SK-N-SH (cell line): ENCODE results near the gene BTRC. TPM values are rescaled to one million over a fixed set of nuclear protein-coding genes. Genes with fewer than 3 reads are reported as not detected.

Experiments used
- CTCF ChIA-PET: fragments of 300-600, 350-600 bp; formaldehyde crosslinking; extraction: SDS; loops from one replicate; lab custom pipeline; 2021; lab: Yijun Ruan, JAX
- POLR2A ChIA-PET: fragments of 350-600 bp; sonication (Branson Sonifier 250); formaldehyde crosslinking; extraction: SDS; loops from one replicate; lab custom pipeline; 2020; ENCODE audit warnings: antibody characterized with exemption, inconsistent platforms; lab: Yijun Ruan, JAX
- DNase-seq: peaks from one replicate; pipeline ENCODE4 v3.0.0; 2012
- H2AFZ ChIP-seq: fragments of 200-600 bp; sonication (generic); 2 replicates; pipeline ENCODE4 v1.8.1; 2016; ENCODE audit warnings: antibody characterized with exemption, mild to moderate bottlenecking, low read depth
- H3F3A ChIP-seq: fragments of 200-600 bp; sonication (generic); replicated peaks from 2 replicates; pipeline ENCODE3; 2016; ENCODE audit warnings: antibody characterized with exemption, mild to moderate bottlenecking; ENCODE audit not compliant: insufficient read depth
- H3K27ac ChIP-seq, 2 experiments: fragments of 200-500 bp in 1 of 2; fragments of 200-600 bp in 1 of 2; sonication (Bioruptor generic) in 1 of 2; sonication (generic), shearing (Covaris generic) in 1 of 2; 2 replicates each; pipeline versions ENCODE4 v1.5.1 to v1.6.1; 2014 to 2016; ENCODE audit warnings: low read depth in 2 of 2, inconsistent platforms in 1 of 2, low read length in 1 of 2, mild to moderate bottlenecking in 1 of 2, mixed read lengths in 1 of 2
- H3K27me3 ChIP-seq: fragments of 200-600 bp; sonication (generic), shearing (Covaris generic); 2 replicates; pipeline ENCODE4 v1.6.1; 2016; ENCODE audit warnings: mixed run types; ENCODE audit not compliant: insufficient read depth
- H3K36me3 ChIP-seq, 2 experiments: fragments of 200-500 bp in 1 of 2; fragments of 200-600 bp in 1 of 2; sonication (Bioruptor generic) in 1 of 2; sonication (generic) in 1 of 2; replicated peaks in 1 of 2; 2 replicates each; pipeline versions ENCODE3 to v1.5.1; 2014 to 2016; ENCODE audit warnings: low read length in 1 of 2, mild to moderate bottlenecking in 1 of 2; ENCODE audit not compliant: insufficient read depth in 2 of 2, control insufficient read depth in 1 of 2
- H3K4me1 ChIP-seq, 2 experiments: fragments of 200-500 bp in 1 of 2; fragments of 200-600 bp in 1 of 2; sonication (Bioruptor generic) in 1 of 2; sonication (generic), shearing (Covaris generic) in 1 of 2; 2 replicates each; pipeline versions ENCODE4 v1.5.1 to v1.6.1; 2014 to 2016; ENCODE audit warnings: low read depth in 1 of 2, low read length in 1 of 2, mixed run types in 1 of 2; ENCODE audit not compliant: insufficient read depth in 2 of 2, control insufficient read depth in 1 of 2
- H3K4me2 ChIP-seq: fragments of 200-600 bp; sonication (generic), shearing (Covaris generic); 2 replicates; pipeline ENCODE4 v1.6.1; 2017; ENCODE audit warnings: mixed run types
- H3K4me3 ChIP-seq, 2 experiments: fragments of 200-500 bp in 1 of 2; fragments of 200-600 bp in 1 of 2; sonication (Bioruptor generic) in 1 of 2; sonication (generic), shearing (Covaris generic) in 1 of 2; 2 replicates each; pipeline versions ENCODE4 v1.5.1 to v1.8.1; 2014 to 2016; ENCODE audit warnings: low read depth in 2 of 2, inconsistent platforms in 1 of 2, low read length in 1 of 2, mild to moderate bottlenecking in 1 of 2, mixed read lengths in 1 of 2, moderate library complexity in 1 of 2
- H3K79me2 ChIP-seq: fragments of 200-600 bp; sonication (generic); 2 replicates; pipeline ENCODE4 v1.8.1; 2017; ENCODE audit warnings: mild to moderate bottlenecking; ENCODE audit not compliant: insufficient read depth
- H3K9ac ChIP-seq: fragments of 200-600 bp; sonication (generic); 2 replicates; pipeline ENCODE4 v1.6.1; 2017; ENCODE audit warnings: mixed run types
- H3K9me2 ChIP-seq: fragments of 200-600 bp; sonication (generic); 2 replicates; pipeline ENCODE4 v1.6.1; 2017; ENCODE audit warnings: mixed run types
- H3K9me3 ChIP-seq: fragments of 200-600 bp; sonication (generic); 2 replicates; pipeline ENCODE4 v1.6.1; 2017; ENCODE audit warnings: mixed run types, mild to moderate bottlenecking, moderate library complexity
- H4K20me1 ChIP-seq: fragments of 200-600 bp; sonication (generic); 2 replicates; pipeline ENCODE4 v1.6.1; 2017; ENCODE audit warnings: mild to moderate bottlenecking, mixed run types; ENCODE audit not compliant: insufficient read depth
- CTCF ChIP-seq: fragments of 200-600 bp; sonication (generic); IDR thresholded peaks from 2 replicates; pipeline ENCODE4 v1.6.1; 2017; ENCODE audit warnings: antibody characterized with exemption, mild to moderate bottlenecking, moderate library complexity
- EP300 ChIP-seq, 2 experiments: IDR thresholded peaks; 2 replicates each; pipeline versions ENCODE4 v1.4.0 to v1.6.1; 2012; ENCODE audit warnings: borderline replicate concordance in 1 of 2, low read depth in 1 of 2, low read length in 1 of 2
- EZH2phosphoT487 ChIP-seq: fragments of 200-600 bp; sonication (generic); IDR thresholded peaks from 2 replicates; pipeline ENCODE4 v1.6.1; 2017; ENCODE audit warnings: low read depth, mixed run types, mild to moderate bottlenecking, antibody characterized with exemption, moderate library complexity, borderline replicate concordance
- FOSL2 ChIP-seq: IDR thresholded peaks from 2 replicates; pipeline ENCODE4 v1.4.0; 2012; ENCODE audit warnings: low read depth, mild to moderate bottlenecking, moderate library complexity, borderline replicate concordance
- FOXM1 ChIP-seq: IDR thresholded peaks from 2 replicates; pipeline ENCODE4 v1.4.0; 2012; ENCODE audit warnings: low read depth, mild to moderate bottlenecking
- GATA2 ChIP-seq: sonication (generic); formaldehyde crosslinking; IDR thresholded peaks from 2 replicates; pipeline ENCODE4 v1.5.0; 2020; ENCODE audit warnings: mild to moderate bottlenecking, missing genetic modification reagents
- JUND ChIP-seq: IDR thresholded peaks from 2 replicates; pipeline ENCODE4 v1.4.0; 2012
- MAX ChIP-seq: IDR thresholded peaks from 2 replicates; pipeline ENCODE4 v1.4.0; 2012; ENCODE audit warnings: low read depth
- MEF2A ChIP-seq: IDR thresholded peaks from 2 replicates; pipeline ENCODE4 v1.4.0; 2012; ENCODE audit warnings: low read depth, borderline replicate concordance
- NFIC ChIP-seq: IDR thresholded peaks from 2 replicates; pipeline ENCODE4 v1.4.0; 2012; ENCODE audit warnings: borderline replicate concordance
- NRF1 ChIP-seq: IDR thresholded peaks from 2 replicates; pipeline ENCODE4 v1.6.1; 2012; ENCODE audit warnings: low read depth, mild to moderate bottlenecking, low read length
- POLR2AphosphoS5 ChIP-seq: IDR thresholded peaks from 2 replicates; pipeline ENCODE4 v1.6.1; 2012; ENCODE audit warnings: low read depth, low read length
- RAD21 ChIP-seq: IDR thresholded peaks from 2 replicates; pipeline ENCODE4 v1.6.1; 2012; ENCODE audit warnings: mild to moderate bottlenecking, low read length
- RCOR1 ChIP-seq: fragments of 150-350 bp; IDR thresholded peaks from 2 replicates; pipeline ENCODE4 v1.6.1; 2017; ENCODE audit warnings: antibody characterized with exemption, low read length
- RXRA ChIP-seq: IDR thresholded peaks from 2 replicates; pipeline ENCODE4 v1.4.0; 2012; ENCODE audit warnings: low read depth, mild to moderate bottlenecking, borderline replicate concordance
- SMC3 ChIP-seq: IDR thresholded peaks from 2 replicates; pipeline ENCODE4 v1.6.1; 2012; ENCODE audit warnings: low read depth, low read length, improper control_type of control experiment
- TAF1 ChIP-seq: IDR thresholded peaks from 2 replicates; pipeline ENCODE4 v1.6.1; 2012; ENCODE audit warnings: low read depth, mild to moderate bottlenecking, low read length, moderate library complexity, borderline replicate concordance
- TCF12 ChIP-seq: IDR thresholded peaks from 2 replicates; pipeline ENCODE4 v1.4.0; 2012
- TEAD4 ChIP-seq: IDR thresholded peaks from 2 replicates; pipeline ENCODE4 v1.4.0; 2012; ENCODE audit warnings: mild to moderate bottlenecking, borderline replicate concordance; ENCODE audit not compliant: insufficient read depth
- USF1 ChIP-seq: IDR thresholded peaks from 2 replicates; pipeline ENCODE4 v1.4.0; 2012; ENCODE audit warnings: low read depth, borderline replicate concordance
- YY1 ChIP-seq: IDR thresholded peaks from 2 replicates; pipeline ENCODE4 v1.4.0; 2012; ENCODE audit warnings: low read depth, mild to moderate bottlenecking
- ZBTB33 ChIP-seq: IDR thresholded peaks from 2 replicates; pipeline ENCODE4 v1.4.0; 2012; ENCODE audit warnings: low read depth, borderline replicate concordance
- WGBS: methylation state at CpG from one replicate; pipeline ENCODE4 v1.1.6; 2017; ENCODE audit warnings: low lambda C conversion rate; 5-methylcytosine and 5-hydroxymethylcytosine counted together
- polyA plus RNA-seq, 3 experiments: library from polyadenylated mRNA; depleted of rRNA; stranded (reverse); fragments of >200 nt; gene quantifications; 2 replicates each; pipeline ENCODE4 v1.2.3, GENCODE V29; 2012

Gene BTRC
- polyA plus RNA-seq, 1 of the 3 experiments (the other 2 are of a cell fraction) = 6.5 TPM

- H3K4me2 ChIP-seq = no peak overlapping the region
- H4K20me1 ChIP-seq = no peaks in the 10 kb centered on the region
- CTCF ChIA-PET = interaction anchor here (0.7 to 10.1 kb wide), 11 partner anchors 10 to 344 kb away, joined by 3 to 58 read pairs (median 4); no protein-coding TSS in a partner anchor
- no peak for DNase-seq
- H3K36me3 ChIP-seq = peaks cover 0 to 21% of the 10 kb centered on the region in 2 experiments
- TF ChIP-seq GATA2 (CRISPR knock-in tag) (no peak), RAD21 (no peak), ZBTB33 (no peak), FOSL2 (no peak), USF1 (no peak), YY1 (no peak), TEAD4 (no peak), FOXM1 (no peak), JUND (no peak), POLR2AphosphoS5 (no peak), EP300 (IDR thresholded peaks at IDR 0.05; ENCODE audit: borderline replicate concordance in 1 of 2, low read depth in 1 of 2, low read length in 1 of 2) (no peak)
- no peaks in the 10 kb centered on the region for H3K9me3 ChIP-seq
- peaks cover 0 to 50% of the 10 kb centered on the region in 2 experiments; a peak in 1 of 4 replicates for H3K4me1 ChIP-seq
- H2AFZ ChIP-seq = no peak overlapping the region
- no peaks in the 10 kb centered on the region for H3K79me2 ChIP-seq
- H3F3A ChIP-seq = no peaks in the 10 kb centered on the region
- no peaks in the 10 kb centered on the region for H3K9me2 ChIP-seq
- H3K27me3 ChIP-seq = no peaks in the 10 kb centered on the region
- peak overlapping the region in 1 of 2 experiments; percentile 95; a peak in 1 of 4 replicates for H3K27ac ChIP-seq
- POLR2A ChIA-PET = no interaction called here
- 100% methylated on average over 2 of the region's 2 CpGs for WGBS
- no peak overlapping the region for H3K9ac ChIP-seq
- H3K4me3 ChIP-seq = no peak overlapping the region
Measured at GRCh38 chr10:101558204-101558603, 204.2 kb downstream of the BTRC start.

GRCh38 chr10:101558671-101559595 is 205.0 kb downstream of the BTRC start:
- H3K27me3 ChIP-seq = no peaks in the 10 kb centered on the region
- H3K4me2 ChIP-seq = no peak overlapping the region
- POLR2A ChIA-PET = no interaction called here
- no peak overlapping the region for H3K4me3 ChIP-seq
- H3K27ac ChIP-seq = peak overlapping the region in 1 of 2 experiments; percentile 95; a peak in 2 of 4 replicates
- H2AFZ ChIP-seq = no peak overlapping the region
- no peaks in the 10 kb centered on the region for H3K9me3 ChIP-seq
- H4K20me1 ChIP-seq = no peaks in the 10 kb centered on the region
- no peaks in the 10 kb centered on the region for H3F3A ChIP-seq
- H3K9me2 ChIP-seq = no peaks in the 10 kb centered on the region
- CTCF ChIA-PET = interaction anchor here (0.7 to 10.1 kb wide), 12 partner anchors 9 to 345 kb away, joined by 3 to 58 read pairs (median 4); no protein-coding TSS in a partner anchor
- H3K9ac ChIP-seq = no peak overlapping the region
- H3K36me3 ChIP-seq = peaks cover 0 to 15% of the 10 kb centered on the region in 2 experiments
- 54% methylated on average over 12 of the region's 18 CpGs for WGBS
- DNase-seq = peak; percentile 89
- peaks cover 0 to 50% of the 10 kb centered on the region in 2 experiments; a peak in 1 of 4 replicates for H3K4me1 ChIP-seq
- H3K79me2 ChIP-seq = no peaks in the 10 kb centered on the region
- TF ChIP-seq MEF2A (no peak), FOSL2 (no peak), TAF1 (no peak), TCF12 (no peak), MAX (no peak), CTCF (no peak), RCOR1 (peak; percentile 49; the same call in 1 of the 2 replicates), SMC3 (0 out of 2 replicates have a peak, but pooled peaks have one; percentile 4), EP300 (IDR thresholded peaks at IDR 0.05; ENCODE audit: borderline replicate concordance in 1 of 2, low read depth in 1 of 2, low read length in 1 of 2) (peak in 1 of 2 experiments; percentile 83; a peak in 2 of 4 replicates), RXRA (no peak), NRF1 (no peak), NFIC (no peak), EZH2phosphoT487 (no peak), TEAD4 (no peak)
